Measurements from ENCODE around the gene SPOPL. TPM values are rescaled to one million over a fixed set of nuclear protein-coding genes. Genes with fewer than 3 reads are reported as not detected.
"Not testable (repeated sequence)": the region's sequence is repeated elsewhere in the genome, so short reads cannot be mapped to it uniquely, and the experiment has no call there.

The SPOPL gene
- total RNA-seq, 1 experiment from 2014 or later, result 13.6 TPM

DNA sequence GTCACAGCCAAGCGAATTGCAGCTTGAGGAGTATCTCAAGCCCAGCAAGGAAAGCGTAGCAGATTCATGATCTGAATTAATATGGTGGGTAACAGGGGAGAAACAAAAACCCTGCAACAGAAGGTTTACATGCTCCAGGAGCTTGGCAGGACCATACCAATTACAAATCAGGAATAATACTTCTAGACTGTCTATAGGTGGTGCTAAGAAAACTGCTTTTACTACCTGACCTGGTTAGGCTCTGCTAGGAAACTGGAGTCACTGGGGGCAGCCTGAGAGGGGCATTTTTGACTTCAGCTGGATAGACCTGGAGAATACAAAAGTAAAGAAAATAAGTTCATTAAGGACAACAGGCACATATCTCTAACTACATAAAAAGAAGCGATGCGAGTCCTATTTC lies 24.6 kb upstream of the SPOPL start:
- H3K79me1 ChIP-seq (ENCODE audit: insufficient read depth, low read depth, low read length, poor library complexity, severe bottlenecking), result no peaks in the 10 kb centered on the region
- H3K27ac ChIP-seq (ENCODE audit: insufficient read length, low read depth, low read length), result no peak overlapping the region
- Mint-ChIP-seq H3K9me3 (no peaks in the 10 kb centered on the region), H3K4me3 (no peak overlapping the region), H3K27ac (no peak overlapping the region; a peak in 1 of 7 replicates), H3K36me3 (ENCODE audit: insufficient read depth in 1 of 3, low read depth in 3 of 3) (no peaks in the 10 kb centered on the region), H3K27me3 (ENCODE audit: low read depth) (no peaks in the 10 kb centered on the region), H3K4me1 (no peaks in the 10 kb centered on the region)
- TF ChIP-seq CTCF (conservative IDR thresholded peaks at IDR 0.05), result peak; percentile 29; the same call in 1 of the 3 replicates
- H4K20me1 ChIP-seq (ENCODE audit: control insufficient read depth, insufficient read depth, insufficient read length), result no peaks in the 10 kb centered on the region
- no peaks in the 10 kb centered on the region for H3K27me3 ChIP-seq (ENCODE audit: insufficient read depth, low read length)
- no peak overlapping the region for H2BK5ac ChIP-seq (ENCODE audit: insufficient read length, low read length)
- H2AK5ac ChIP-seq (ENCODE audit: insufficient read length, low read length), result no peak overlapping the region
- H3K18ac ChIP-seq (ENCODE audit: insufficient read length, low read depth, low read length), result no peak overlapping the region
- no peak overlapping the region for H3T11ph ChIP-seq (ENCODE audit: low read length)
- H3K9ac ChIP-seq (ENCODE audit: extremely low read depth, insufficient read length, low read length), result no peak overlapping the region
- WGBS (ENCODE audit: extremely low coverage, insufficient read length, low lambda C conversion rate), result no CpG with 5 or more reads among the region's 4 CpGs
- H4K91ac ChIP-seq (ENCODE audit: insufficient read length, low read depth, low read length), result no peak overlapping the region
- H3K4ac ChIP-seq (ENCODE audit: low read depth, low read length), result no peak overlapping the region
- no peak overlapping the region for H4K5ac ChIP-seq (ENCODE audit: insufficient read length, low read depth, low read length)
- no peak overlapping the region for H2BK20ac ChIP-seq (ENCODE audit: low read depth, low read length, poor library complexity, severe bottlenecking)
- H2AFZ ChIP-seq (ENCODE audit: low read length), result no peak overlapping the region
- no peak overlapping the region for H3K56ac ChIP-seq (ENCODE audit: insufficient read length, low read depth, low read length)
- no peak overlapping the region for H2BK15ac ChIP-seq (ENCODE audit: low read depth, low read length)
- H2BK12ac ChIP-seq (ENCODE audit: insufficient read length, low read depth, low read length), result no peak overlapping the region
- H3K4me2 ChIP-seq (ENCODE audit: insufficient read depth, insufficient read length, low read length), result no peak overlapping the region
- H3K79me2 ChIP-seq (ENCODE audit: insufficient read depth, low read length), result no peaks in the 10 kb centered on the region
- H3K14ac ChIP-seq (ENCODE audit: insufficient read depth, low read length), result no peak overlapping the region
- H3K4me1 ChIP-seq (ENCODE audit: insufficient read depth, low read length), result no peaks in the 10 kb centered on the region
- H3K9me3 ChIP-seq (ENCODE audit: control insufficient read depth, low read depth, low read length), result no peaks in the 10 kb centered on the region
- H3K23me2 ChIP-seq (ENCODE audit: insufficient read length, low read depth, low read length, poor library complexity, severe bottlenecking), result no peaks in the 10 kb centered on the region
- H2BK120ac ChIP-seq (ENCODE audit: low read depth, low read length, poor library complexity, severe bottlenecking), result no peak overlapping the region
- no peak overlapping the region for H4K8ac ChIP-seq (replicated peaks; ENCODE audit: insufficient read length, low read depth, low read length)
- no peak overlapping the region for H3K23ac ChIP-seq (ENCODE audit: insufficient read length, low read depth, low read length)
- no peak for DNase-seq

- not testable (repeated sequence) for H2BK15ac ChIP-seq (ENCODE audit: low read depth, low read length); H3K27me3 Mint-ChIP-seq (ENCODE audit: low read depth); H3K9me3 ChIP-seq (ENCODE audit: control insufficient read depth, low read depth, low read length); DNase-seq; H3K4ac ChIP-seq (ENCODE audit: low read depth, low read length); H3K4me1 ChIP-seq (ENCODE audit: insufficient read depth, low read length); H3K9ac ChIP-seq (ENCODE audit: extremely low read depth, insufficient read length, low read length); H4K91ac ChIP-seq (ENCODE audit: insufficient read length, low read depth, low read length); H2BK12ac ChIP-seq (ENCODE audit: insufficient read length, low read depth, low read length); H2AFZ ChIP-seq (ENCODE audit: low read length); H3K18ac ChIP-seq (ENCODE audit: insufficient read length, low read depth, low read length); H4K8ac ChIP-seq (replicated peaks; ENCODE audit: insufficient read length, low read depth, low read length); H4K5ac ChIP-seq (ENCODE audit: insufficient read length, low read depth, low read length); H3K4me2 ChIP-seq (ENCODE audit: insufficient read depth, insufficient read length, low read length); H3T11ph ChIP-seq (ENCODE audit: low read length); H2AK5ac ChIP-seq (ENCODE audit: insufficient read length, low read length); H2BK120ac ChIP-seq (ENCODE audit: low read depth, low read length, poor library complexity, severe bottlenecking); H3K9me3 Mint-ChIP-seq; H2BK20ac ChIP-seq (ENCODE audit: low read depth, low read length, poor library complexity, severe bottlenecking); H3K27me3 ChIP-seq (ENCODE audit: insufficient read depth, low read length); H3K14ac ChIP-seq (ENCODE audit: insufficient read depth, low read length); H3K36me3 Mint-ChIP-seq (ENCODE audit: insufficient read depth in 1 of 3, low read depth in 3 of 3); H3K23me2 ChIP-seq (ENCODE audit: insufficient read length, low read depth, low read length, poor library complexity, severe bottlenecking); H3K4me1 Mint-ChIP-seq; H3K27ac ChIP-seq (ENCODE audit: insufficient read length, low read depth, low read length); H3K27ac Mint-ChIP-seq; H4K20me1 ChIP-seq (ENCODE audit: control insufficient read depth, insufficient read depth, insufficient read length); H2BK5ac ChIP-seq (ENCODE audit: insufficient read length, low read length); H3K79me2 ChIP-seq (ENCODE audit: insufficient read depth, low read length); H3K4me3 Mint-ChIP-seq; H3K56ac ChIP-seq (ENCODE audit: insufficient read length, low read depth, low read length); H3K79me1 ChIP-seq (ENCODE audit: insufficient read depth, low read depth, low read length, poor library complexity, severe bottlenecking); H3K23ac ChIP-seq (ENCODE audit: insufficient read length, low read depth, low read length)
These were observed 18.8 kb upstream of the SPOPL start for GRCh38 chr2:138482796-138483195.
